GM12891 (cell line): ENCODE data around the gene KCNJ8.

Source experiments
- DNase-seq: peaks from one replicate; pipeline ENCODE4 v3.0.0; 2011; ENCODE audit warnings: low spot score; ENCODE audit not compliant: insufficient read length
- FAIRE-seq: peaks from 2 replicates; lab custom pipeline; 2011; peaks lifted over from hg19 to GRCh38; lab: Jason Lieb, UNC
- PAX5 ChIP-seq: IDR thresholded peaks from 2 replicates; pipeline ENCODE4 v1.6.1; 2011; ENCODE audit warnings: low read length, moderate library complexity, mild to moderate bottlenecking; ENCODE audit not compliant: insufficient read depth, severe bottlenecking
- POLR2A ChIP-seq: IDR thresholded peaks from 2 replicates; pipeline ENCODE4 v1.6.1; 2011; ENCODE audit warnings: low read depth, low read length, control low read depth
- POLR2AphosphoS5 ChIP-seq: IDR thresholded peaks from 2 replicates; pipeline ENCODE4 v1.6.1; 2011; ENCODE audit warnings: low read depth, low read length, control low read depth
- POU2F2 ChIP-seq: IDR thresholded peaks from 2 replicates; pipeline ENCODE4 v1.6.1; 2011; ENCODE audit warnings: low read depth, mild to moderate bottlenecking, control low read depth, low read length, moderate library complexity
- SPI1 ChIP-seq: IDR thresholded peaks from 2 replicates; pipeline ENCODE4 v1.6.1; 2011; ENCODE audit warnings: low read depth, low read length, control low read depth
- TAF1 ChIP-seq: IDR thresholded peaks from 2 replicates; pipeline ENCODE4 v1.6.1; 2011; ENCODE audit warnings: low read depth, low read length, control low read depth

The KCNJ8 gene

GRCh38 chr12:21763531-21763930 lies 11.0 kb downstream of the KCNJ8 start:
- TF ChIP-seq PAX5, result no peak
- TF ChIP-seq POU2F2, result no peak
- TF ChIP-seq SPI1, result no peak
- TF ChIP-seq TAF1, result no peak
- TF ChIP-seq POLR2AphosphoS5, result no peak
- no peak for TF ChIP-seq POLR2A
- FAIRE-seq (no peak), DNase-seq (no peak)

GRCh38 chr12:21759737-21760136 lies 14.8 kb downstream of the KCNJ8 start:
- TF ChIP-seq PAX5, result no peak
- no peak for TF ChIP-seq POU2F2
- TF ChIP-seq SPI1, result no peak
- no peak for TF ChIP-seq TAF1
- no peak for TF ChIP-seq POLR2AphosphoS5
- no peak for TF ChIP-seq POLR2A
- no peak for FAIRE-seq

DNA sequence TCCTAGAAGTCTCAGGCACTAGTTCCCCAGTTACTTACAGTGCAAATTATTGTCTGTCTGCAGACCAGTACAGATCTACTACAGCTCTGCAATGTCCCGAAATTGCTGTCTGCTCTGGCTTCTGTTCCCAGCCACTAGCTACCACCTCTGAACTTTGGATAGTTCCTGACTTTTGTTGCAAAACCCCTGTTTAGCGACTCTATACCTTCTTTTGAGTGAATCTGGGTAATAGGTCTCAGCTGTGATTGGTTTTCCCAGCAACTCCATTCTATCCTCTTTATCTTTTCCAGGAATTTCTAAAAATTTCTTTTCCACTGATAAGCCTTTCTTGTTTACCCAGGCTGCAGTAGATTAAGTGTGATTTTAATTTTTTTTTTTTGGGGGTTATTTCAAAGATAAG lies 16.8 kb downstream of the KCNJ8 start:
- FAIRE-seq, result no peak
- TF ChIP-seq POLR2A (no peak), POLR2AphosphoS5 (no peak), PAX5 (no peak), TAF1 (no peak), SPI1 (no peak), POU2F2 (no peak)
- DNase-seq, result no peak

More at GRCh38 chr12:21759737-21760136, 14.8 kb downstream of the KCNJ8 start:
- no peak for DNase-seq

DNA sequence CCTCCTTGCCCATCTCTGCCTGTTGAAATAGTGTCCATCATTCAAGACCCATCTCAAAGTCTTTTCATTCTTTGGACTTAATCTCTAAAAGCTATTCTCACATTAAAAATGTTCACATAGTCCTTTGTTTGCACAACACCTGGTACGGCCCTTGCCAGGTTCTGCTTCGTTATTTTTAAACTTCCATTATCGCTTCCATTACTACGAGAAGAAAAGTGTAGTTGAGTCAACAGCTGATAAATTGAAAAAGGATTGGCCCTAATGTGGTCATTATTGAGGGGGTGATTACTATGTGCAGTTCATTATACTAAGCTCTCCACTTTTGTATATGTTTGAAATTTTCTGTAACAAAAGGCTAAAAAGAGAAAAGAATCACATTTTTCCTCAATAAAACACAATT lies 17.8 kb downstream of the KCNJ8 start:
- TF ChIP-seq SPI1 (no peak), PAX5 (no peak), POU2F2 (no peak), POLR2A (no peak), POLR2AphosphoS5 (no peak), TAF1 (no peak)
- no peak for FAIRE-seq
- DNase-seq, result no peak

GRCh38 chr12:21751517-21751916 lies 23.0 kb downstream of the KCNJ8 start:
- DNase-seq (no peak), FAIRE-seq (no peak)
- TF ChIP-seq POLR2AphosphoS5 (no peak), TAF1 (no peak), SPI1 (no peak), POU2F2 (no peak), PAX5 (no peak), POLR2A (no peak)

GRCh38 chr12:21745258-21745657 lies 29.2 kb downstream of the KCNJ8 start:
- no peak for TF ChIP-seq PAX5
- TF ChIP-seq TAF1, result no peak
- no peak for TF ChIP-seq SPI1
- TF ChIP-seq POLR2A, result no peak
- no peak for TF ChIP-seq POU2F2
- no peak for TF ChIP-seq POLR2AphosphoS5

DNA sequence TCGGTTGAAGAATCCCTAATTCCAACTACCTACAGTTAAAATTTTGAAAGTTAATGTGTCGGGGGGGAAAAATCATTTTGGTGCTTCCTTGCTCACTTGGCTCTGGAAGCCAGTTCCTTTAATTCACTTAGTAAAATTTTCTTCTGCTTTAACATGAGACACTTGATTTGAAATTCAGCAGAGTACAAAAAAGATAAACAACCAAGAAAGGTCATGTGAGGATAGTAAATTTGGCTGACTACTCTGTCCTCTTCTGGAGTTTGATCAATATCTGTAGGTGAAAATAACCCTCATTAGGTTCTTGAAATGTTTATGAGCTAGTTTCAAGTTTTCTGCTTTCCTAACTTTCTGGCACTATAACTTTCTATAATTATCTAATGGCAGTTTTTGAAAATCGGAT lies 43.4 kb downstream of the KCNJ8 start:
- no peak for FAIRE-seq
- no peak for DNase-seq
- TF ChIP-seq POU2F2 (no peak), POLR2A (no peak), SPI1 (no peak), TAF1 (no peak), PAX5 (no peak), POLR2AphosphoS5 (no peak)

More at GRCh38 chr12:21745258-21745657, 29.2 kb downstream of the KCNJ8 start:
- DNase-seq (no peak), FAIRE-seq (no peak)

- TF ChIP-seq PAX5, result no peak
- TF ChIP-seq TAF1, result no peak
- no peak for TF ChIP-seq POLR2A
- TF ChIP-seq POU2F2, result no peak
- TF ChIP-seq POLR2AphosphoS5, result no peak
- TF ChIP-seq SPI1, result no peak
- DNase-seq, result no peak
- FAIRE-seq, result no peak
These were observed 48.8 kb downstream of the KCNJ8 start for GRCh38 chr12:21725731-21726130.

DNA sequence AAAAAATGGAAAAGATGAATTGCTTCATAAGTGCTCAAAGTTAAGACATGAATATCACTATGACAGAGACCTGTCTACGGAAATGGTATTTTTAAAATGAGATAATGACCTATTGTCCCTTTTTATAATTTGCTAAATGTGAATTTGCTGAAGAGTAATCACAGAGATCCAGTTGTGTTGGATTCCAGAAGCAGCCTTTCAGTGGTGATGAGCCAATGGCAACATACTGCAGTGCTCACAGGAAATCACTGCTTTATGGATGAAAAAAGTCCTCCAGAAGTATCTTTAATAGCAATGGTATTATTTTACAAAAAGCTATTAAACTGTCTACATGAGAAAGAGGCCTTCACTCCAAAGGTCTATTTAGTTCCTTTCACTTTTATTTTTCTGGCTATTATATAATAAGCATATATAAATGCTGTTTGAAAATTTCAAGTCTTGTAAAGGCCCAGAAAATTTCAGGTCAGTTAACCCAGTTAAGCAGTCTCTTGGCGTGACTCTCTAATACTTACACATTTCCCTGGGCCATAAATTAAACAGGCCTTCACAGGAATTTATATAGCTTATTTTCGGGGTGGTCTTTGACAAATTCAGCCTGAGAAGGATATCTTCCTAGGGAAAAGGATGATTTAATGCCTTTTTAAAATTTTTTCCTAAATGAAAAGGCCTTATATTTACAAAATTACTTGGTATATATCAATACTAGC lies 55.4 kb downstream of the KCNJ8 start:
- TF ChIP-seq POLR2AphosphoS5, result no peak
- no peak for DNase-seq
- no peak for FAIRE-seq

DNA sequence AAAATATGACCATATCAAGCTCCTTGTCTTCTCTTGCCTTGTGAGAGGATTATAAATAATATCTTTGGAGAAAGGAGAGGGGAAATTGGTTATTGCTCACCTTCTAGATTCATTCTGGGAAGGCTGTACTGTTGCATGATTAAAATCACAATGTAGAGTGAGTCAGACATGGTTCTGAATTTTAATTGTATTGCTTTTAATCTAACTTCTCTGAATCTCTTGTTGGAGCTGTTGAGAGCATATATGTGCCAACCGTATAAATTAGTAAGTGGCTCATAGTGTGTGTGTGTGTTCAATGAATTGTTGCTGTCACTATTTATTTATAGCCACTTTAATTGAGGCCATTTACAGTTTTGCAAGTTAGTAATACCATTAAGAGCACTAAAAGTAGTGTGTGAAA lies 56.1 kb downstream of the KCNJ8 start:
- DNase-seq (no peak), FAIRE-seq (no peak)
- TF ChIP-seq POU2F2 (no peak), SPI1 (no peak), PAX5 (no peak), TAF1 (no peak), POLR2A (no peak), POLR2AphosphoS5 (no peak)
